ENCODE results near the gene ASTN2. TPM values are rescaled to one million over a fixed set of nuclear protein-coding genes. Genes with fewer than 3 reads are reported as not detected.

The ASTN2 gene
- polyA plus RNA-seq, 3 donors from 2014 or later: 1.7 to 4.5 (median 2.2) TPM

DNA sequence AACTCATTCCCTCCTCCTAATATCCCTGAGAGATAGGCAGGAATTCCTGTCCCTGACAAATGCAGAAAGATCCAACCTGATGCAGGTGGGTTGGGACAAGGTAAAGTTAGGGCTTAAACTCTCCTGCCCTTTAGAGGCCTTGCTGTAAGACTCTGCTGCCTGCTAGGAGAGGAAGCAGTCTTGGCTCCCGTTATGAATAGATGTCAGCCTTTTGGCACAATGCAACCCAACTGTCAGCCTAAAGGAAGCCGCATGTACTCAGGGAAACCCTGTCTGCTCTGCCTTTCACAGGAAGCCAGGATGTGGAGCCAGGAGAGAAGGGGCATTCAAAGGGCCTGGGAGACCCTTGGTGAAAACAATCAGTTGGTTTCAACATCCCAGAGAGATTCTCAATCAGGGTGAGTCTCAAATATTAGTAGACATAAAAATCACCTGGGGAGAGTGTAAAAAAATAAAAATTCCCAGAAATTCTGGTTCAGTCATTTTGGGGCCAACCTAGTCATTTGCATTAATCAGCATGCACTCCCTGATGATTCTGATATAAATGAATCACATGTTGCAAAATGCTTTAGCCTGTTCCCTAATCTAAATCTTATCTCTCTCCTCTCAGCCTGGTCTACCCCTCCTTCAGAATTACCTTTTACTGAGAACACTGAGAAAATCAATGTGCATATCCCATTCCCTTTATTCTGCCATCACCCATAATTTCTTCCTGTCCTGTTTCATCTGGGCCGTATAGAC, 864.0 kb downstream of the ASTN2 start:
- no peak overlapping the region for H3K4me3 Mint-ChIP-seq

GRCh38 chr9:116549786-116550660, 864.8 kb downstream of the ASTN2 start:
- H3K4me3 Mint-ChIP-seq: no peak overlapping the region
- DNase-seq: no peak
- no peaks in the 10 kb centered on the region for H3K4me1 Mint-ChIP-seq
- no peaks in the 10 kb centered on the region for H3K36me3 Mint-ChIP-seq
- H3K27me3 Mint-ChIP-seq (ENCODE audit: low read depth in 3 of 3): peaks cover 0 to 3% (median 0%) of the 10 kb centered on the region in 3 donors
- H3K9me3 Mint-ChIP-seq: no peaks in the 10 kb centered on the region
- no peak overlapping the region for H3K27ac Mint-ChIP-seq

More for the DNA sequence above, 864.0 kb downstream of the ASTN2 start:
- peaks cover 0 to 4% (median 0%) of the 10 kb centered on the region in 3 donors for H3K36me3 Mint-ChIP-seq
- no peaks in the 10 kb centered on the region for H3K9me3 Mint-ChIP-seq
- no peak for DNase-seq
- no peaks in the 10 kb centered on the region for H3K4me1 Mint-ChIP-seq
- peaks cover 0 to 3% (median 0%) of the 10 kb centered on the region in 3 donors for H3K27me3 Mint-ChIP-seq (ENCODE audit: low read depth in 3 of 3)
- no peak overlapping the region for H3K27ac Mint-ChIP-seq

GRCh38 chr9:116549061-116549664, 865.7 kb downstream of the ASTN2 start:
- H3K36me3 Mint-ChIP-seq: no peaks in the 10 kb centered on the region
- H3K4me3 Mint-ChIP-seq: no peak overlapping the region
- peaks cover 0 to 3% (median 0%) of the 10 kb centered on the region in 3 donors for H3K27me3 Mint-ChIP-seq (ENCODE audit: low read depth in 3 of 3)
- H3K4me1 Mint-ChIP-seq: no peaks in the 10 kb centered on the region
- no peak overlapping the region for H3K27ac Mint-ChIP-seq
- H3K9me3 Mint-ChIP-seq: no peaks in the 10 kb centered on the region
- DNase-seq: no peak

GRCh38 chr9:116547729-116548426, 867.0 kb downstream of the ASTN2 start:
- H3K36me3 Mint-ChIP-seq: no peaks in the 10 kb centered on the region
- no peak overlapping the region for H3K27ac Mint-ChIP-seq
- no peaks in the 10 kb centered on the region for H3K4me1 Mint-ChIP-seq
- H3K27me3 Mint-ChIP-seq (ENCODE audit: low read depth in 3 of 3): no peaks in the 10 kb centered on the region
- H3K9me3 Mint-ChIP-seq: no peaks in the 10 kb centered on the region
- DNase-seq: no peak
- no peak overlapping the region for H3K4me3 Mint-ChIP-seq

DNA sequence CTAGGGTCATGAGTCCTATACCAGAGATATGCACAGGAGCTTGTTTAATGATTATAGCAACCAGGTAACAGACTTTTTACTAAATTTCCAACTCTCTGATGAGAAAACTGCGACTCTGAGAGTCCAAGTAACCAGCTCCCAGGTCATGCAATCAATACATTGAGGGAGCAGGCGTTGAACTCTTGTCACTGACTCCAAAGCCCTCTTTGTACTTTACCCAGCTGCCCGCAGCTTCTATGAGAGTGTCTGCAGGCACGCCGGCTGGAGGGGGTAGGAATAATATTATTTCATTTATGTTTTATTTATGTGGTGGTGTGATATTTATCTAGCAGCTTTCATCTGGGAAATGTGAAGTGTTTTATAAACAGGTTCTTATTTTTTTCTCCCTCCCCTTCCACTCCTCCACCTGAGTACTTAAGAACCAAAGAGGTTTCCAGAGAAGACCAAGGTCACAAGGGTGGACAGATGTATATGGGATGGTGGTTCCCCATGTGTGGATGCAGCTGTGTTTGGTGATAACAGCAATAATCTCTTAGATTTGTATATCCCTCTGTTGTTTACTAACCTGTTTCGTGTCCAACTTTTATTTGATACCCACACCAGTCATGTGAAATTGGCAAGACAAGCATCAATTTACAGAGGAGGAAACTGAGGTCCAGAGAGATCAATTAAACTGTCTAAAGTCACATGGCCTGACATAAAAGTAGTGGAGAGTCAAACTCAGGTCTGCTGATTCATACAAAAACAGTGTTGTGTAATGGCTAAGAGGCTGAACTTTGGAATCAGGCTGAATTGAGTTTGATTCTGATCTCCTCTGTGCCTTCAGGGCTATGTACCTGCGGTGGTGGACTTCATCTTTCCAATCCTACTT, 867.9 kb downstream of the ASTN2 start:
- Mint-ChIP-seq H3K27ac (no peak overlapping the region), H3K9me3 (no peaks in the 10 kb centered on the region), H3K4me1 (no peaks in the 10 kb centered on the region), H3K4me3 (no peak overlapping the region), H3K36me3 (no peaks in the 10 kb centered on the region), H3K27me3 (ENCODE audit: low read depth in 3 of 3) (no peaks in the 10 kb centered on the region)
- DNase-seq: no peak

- no peaks in the 10 kb centered on the region for H3K4me1 Mint-ChIP-seq
Observed at GRCh38 chr9:116544896-116545295, 870.0 kb downstream of the ASTN2 start.

GRCh38 chr9:116543731-116544400, 871.0 kb downstream of the ASTN2 start:
- H3K4me1 Mint-ChIP-seq: no peaks in the 10 kb centered on the region

More at GRCh38 chr9:116544896-116545295, 870.0 kb downstream of the ASTN2 start:
- Mint-ChIP-seq H3K27ac (no peak overlapping the region), H3K9me3 (peaks cover 0 to 3% (median 0%) of the 10 kb centered on the region in 6 donors), H3K27me3 (ENCODE audit: low read depth in 3 of 3) (no peaks in the 10 kb centered on the region), H3K4me3 (no peak overlapping the region), H3K36me3 (no peaks in the 10 kb centered on the region)
- no peak for DNase-seq

DNA sequence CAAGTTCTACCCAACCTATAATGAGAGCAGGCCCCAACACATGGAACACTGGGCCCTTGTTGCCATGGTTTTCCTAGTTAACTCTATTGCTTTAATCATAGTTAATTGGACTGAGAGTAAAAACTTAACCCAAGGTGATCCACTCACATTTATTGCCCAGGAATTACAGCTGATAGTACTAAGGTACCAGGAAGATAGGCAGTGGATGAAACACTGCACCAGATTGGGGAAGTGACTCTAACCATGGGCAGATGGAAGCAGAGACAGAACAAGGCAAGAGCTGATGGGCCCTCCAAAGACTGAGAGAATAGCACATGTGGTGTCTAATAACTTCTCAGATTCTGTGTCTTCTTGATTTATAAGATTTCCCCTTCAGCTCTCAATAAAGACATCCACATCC, 873.5 kb downstream of the ASTN2 start:
- Mint-ChIP-seq H3K27ac (no peak overlapping the region), H3K27me3 (ENCODE audit: low read depth in 3 of 3) (no peaks in the 10 kb centered on the region), H3K36me3 (peaks cover 0 to 9% (median 0%) of the 10 kb centered on the region in 3 donors), H3K9me3 (peaks cover 0 to 25% (median 11%) of the 10 kb centered on the region in 6 donors), H3K4me1 (no peaks in the 10 kb centered on the region), H3K4me3 (no peak overlapping the region)
- no peak for DNase-seq

More at GRCh38 chr9:116543731-116544400, 871.0 kb downstream of the ASTN2 start:
- no peak overlapping the region for H3K27ac Mint-ChIP-seq
- no peaks in the 10 kb centered on the region for H3K36me3 Mint-ChIP-seq
- peaks cover 0 to 9% (median 4%) of the 10 kb centered on the region in 6 donors for H3K9me3 Mint-ChIP-seq
- no peak for DNase-seq
- H3K27me3 Mint-ChIP-seq (ENCODE audit: low read depth in 3 of 3): no peaks in the 10 kb centered on the region
- H3K4me3 Mint-ChIP-seq: no peak overlapping the region

DNA sequence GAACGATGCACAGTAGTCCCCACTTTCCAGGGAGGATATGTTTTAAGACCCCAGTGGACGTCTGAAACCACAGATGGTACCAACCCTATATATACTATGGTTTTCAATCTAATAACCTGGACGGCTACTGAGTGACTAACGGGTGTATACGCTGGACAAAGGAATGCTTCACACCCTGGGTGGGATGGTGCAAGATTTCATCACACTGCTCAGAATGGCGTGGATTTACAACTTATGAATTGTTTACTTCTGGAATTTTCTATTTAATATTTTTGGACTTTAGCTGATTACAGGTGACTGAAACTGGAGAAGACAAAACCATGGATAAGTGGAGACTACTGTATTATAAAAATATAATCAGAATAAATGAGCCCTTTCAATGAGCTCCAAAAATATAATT, 875.3 kb downstream of the ASTN2 start:
- no peaks in the 10 kb centered on the region for H3K4me1 Mint-ChIP-seq
- no peak for DNase-seq
- peaks cover 0 to 9% (median 0%) of the 10 kb centered on the region in 3 donors for H3K36me3 Mint-ChIP-seq
- peaks cover 0 to 3% (median 0%) of the 10 kb centered on the region in 3 donors for H3K27me3 Mint-ChIP-seq (ENCODE audit: low read depth in 3 of 3)
- peaks cover 1 to 25% (median 19%) of the 10 kb centered on the region in 6 donors for H3K9me3 Mint-ChIP-seq
- H3K27ac Mint-ChIP-seq: no peak overlapping the region
- H3K4me3 Mint-ChIP-seq: no peak overlapping the region

DNA sequence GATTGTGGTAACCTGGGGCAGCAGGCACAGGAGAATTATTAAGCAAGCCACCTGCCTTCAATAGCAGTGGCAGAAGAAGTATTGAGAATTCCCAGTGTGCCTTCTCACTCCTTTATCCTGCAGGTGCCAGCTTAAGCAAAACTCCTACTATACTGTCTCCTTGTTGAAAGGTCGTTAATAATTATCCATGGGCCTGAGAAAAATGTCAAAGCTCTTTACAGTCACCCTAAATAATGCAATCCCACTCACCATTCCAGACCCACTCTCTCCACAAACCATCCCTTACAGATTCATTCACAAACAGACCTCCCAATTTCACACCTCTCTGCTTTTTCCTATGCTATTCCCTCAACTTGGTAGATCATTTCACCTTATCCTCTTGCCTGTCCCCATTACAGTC, 889.2 kb downstream of the ASTN2 start:
- Mint-ChIP-seq H3K9me3 (peaks cover 10 to 64% (median 31%) of the 10 kb centered on the region in 6 donors), H3K36me3 (peaks cover 0 to 7% (median 0%) of the 10 kb centered on the region in 3 donors), H3K4me1 (no peaks in the 10 kb centered on the region), H3K27me3 (ENCODE audit: low read depth in 3 of 3) (no peaks in the 10 kb centered on the region), H3K4me3 (no peak overlapping the region), H3K27ac (no peak overlapping the region)
- no peak for DNase-seq

- Mint-ChIP-seq H3K27ac (no peak overlapping the region), H3K4me3 (no peak overlapping the region)
Observed at GRCh38 chr9:116524778-116525470, 889.9 kb downstream of the ASTN2 start.

GRCh38 chr9:116520218-116520617, 894.6 kb downstream of the ASTN2 start:
- Mint-ChIP-seq H3K4me1 (no peaks in the 10 kb centered on the region), H3K36me3 (peaks cover 0 to 5% (median 4%) of the 10 kb centered on the region in 3 donors), H3K27me3 (ENCODE audit: low read depth in 3 of 3) (peaks cover 0 to 3% (median 1%) of the 10 kb centered on the region in 3 donors), H3K4me3 (no peak overlapping the region), H3K27ac (no peak overlapping the region), H3K9me3 (peaks cover 17 to 75% (median 47%) of the 10 kb centered on the region in 6 donors)
- DNase-seq: no peak

More at GRCh38 chr9:116524778-116525470, 889.9 kb downstream of the ASTN2 start:
- Mint-ChIP-seq H3K9me3 (peaks cover 15 to 71% (median 35%) of the 10 kb centered on the region in 6 donors), H3K4me1 (no peaks in the 10 kb centered on the region), H3K36me3 (peaks cover 0 to 7% (median 0%) of the 10 kb centered on the region in 3 donors), H3K27me3 (ENCODE audit: low read depth in 3 of 3) (no peaks in the 10 kb centered on the region)
- no peak for DNase-seq

Measured in immature natural killer cell (primary cell).